Bladder microvascular endothelial cell (primary cell): ENCODE data around the gene MEGF8. TPM values are rescaled to one million over a fixed set of nuclear protein-coding genes. Genes with fewer than 3 reads are reported as not detected.

Experiments
- total RNA-seq: library from RNA; depleted of rRNA; stranded (reverse); fragments of >200 nt; gene quantifications from 2 replicates; pipeline ENCODE4 v1.2.3, GENCODE V29; 2014

Gene MEGF8, protein sequence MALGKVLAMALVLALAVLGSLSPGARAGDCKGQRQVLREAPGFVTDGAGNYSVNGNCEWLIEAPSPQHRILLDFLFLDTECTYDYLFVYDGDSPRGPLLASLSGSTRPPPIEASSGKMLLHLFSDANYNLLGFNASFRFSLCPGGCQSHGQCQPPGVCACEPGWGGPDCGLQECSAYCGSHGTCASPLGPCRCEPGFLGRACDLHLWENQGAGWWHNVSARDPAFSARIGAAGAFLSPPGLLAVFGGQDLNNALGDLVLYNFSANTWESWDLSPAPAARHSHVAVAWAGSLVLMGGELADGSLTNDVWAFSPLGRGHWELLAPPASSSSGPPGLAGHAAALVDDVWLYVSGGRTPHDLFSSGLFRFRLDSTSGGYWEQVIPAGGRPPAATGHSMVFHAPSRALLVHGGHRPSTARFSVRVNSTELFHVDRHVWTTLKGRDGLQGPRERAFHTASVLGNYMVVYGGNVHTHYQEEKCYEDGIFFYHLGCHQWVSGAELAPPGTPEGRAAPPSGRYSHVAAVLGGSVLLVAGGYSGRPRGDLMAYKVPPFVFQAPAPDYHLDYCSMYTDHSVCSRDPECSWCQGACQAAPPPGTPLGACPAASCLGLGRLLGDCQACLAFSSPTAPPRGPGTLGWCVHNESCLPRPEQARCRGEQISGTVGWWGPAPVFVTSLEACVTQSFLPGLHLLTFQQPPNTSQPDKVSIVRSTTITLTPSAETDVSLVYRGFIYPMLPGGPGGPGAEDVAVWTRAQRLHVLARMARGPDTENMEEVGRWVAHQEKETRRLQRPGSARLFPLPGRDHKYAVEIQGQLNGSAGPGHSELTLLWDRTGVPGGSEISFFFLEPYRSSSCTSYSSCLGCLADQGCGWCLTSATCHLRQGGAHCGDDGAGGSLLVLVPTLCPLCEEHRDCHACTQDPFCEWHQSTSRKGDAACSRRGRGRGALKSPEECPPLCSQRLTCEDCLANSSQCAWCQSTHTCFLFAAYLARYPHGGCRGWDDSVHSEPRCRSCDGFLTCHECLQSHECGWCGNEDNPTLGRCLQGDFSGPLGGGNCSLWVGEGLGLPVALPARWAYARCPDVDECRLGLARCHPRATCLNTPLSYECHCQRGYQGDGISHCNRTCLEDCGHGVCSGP (N-terminal part only)
- total RNA-seq: 20.2 and 59.2 TPM in 2 replicates

GRCh38 chr19:42325308-42325895, at the start of gene MEGF8:
Gene MEGF8, plus strand, starts transcription at chr19:42325635. Its CDS starts 609 bp downstream, at chr19:42326244.

DNA sequence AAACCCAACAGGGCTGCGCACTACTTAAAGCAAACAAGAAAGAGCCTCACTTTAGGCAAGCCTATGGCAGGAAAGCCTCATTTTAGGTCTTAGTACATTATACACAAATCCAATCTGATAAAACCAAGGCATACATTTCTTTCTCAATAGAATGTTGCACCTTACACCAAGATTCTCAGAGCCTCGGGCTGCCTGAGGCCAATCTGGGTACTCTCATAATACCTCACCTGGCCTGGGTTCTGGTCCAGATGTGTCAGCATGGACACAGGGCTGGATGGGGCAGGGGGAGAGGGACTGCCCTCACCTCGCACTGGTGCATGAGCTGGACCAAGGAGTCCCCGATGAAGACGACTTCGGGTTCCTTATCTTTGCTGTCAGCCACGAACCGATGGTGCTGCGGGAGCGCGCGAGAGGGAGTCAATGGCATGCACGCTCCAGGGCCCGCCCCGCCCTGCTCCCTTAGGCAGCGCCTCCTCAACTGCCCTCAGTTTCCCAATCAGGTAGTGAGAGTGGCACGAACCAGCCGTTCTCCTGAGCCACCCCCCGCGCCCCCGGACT, 23.7 kb upstream of the MEGF8 start, which contains the start of gene PRR19:
Gene PRR19 (plus strand): TSS at position 487 of the 558 bp plus-strand sequence. CDS start 7,453 bp downstream, outside the sequence.

GRCh38 chr19:42313096-42313839, 12.2 kb upstream of the MEGF8 start, which contains the start of gene TMEM145:
Gene TMEM145, plus strand, starts transcription at chr19:42313309. Its CDS starts 68 bp downstream, at chr19:42313377.

DNA sequence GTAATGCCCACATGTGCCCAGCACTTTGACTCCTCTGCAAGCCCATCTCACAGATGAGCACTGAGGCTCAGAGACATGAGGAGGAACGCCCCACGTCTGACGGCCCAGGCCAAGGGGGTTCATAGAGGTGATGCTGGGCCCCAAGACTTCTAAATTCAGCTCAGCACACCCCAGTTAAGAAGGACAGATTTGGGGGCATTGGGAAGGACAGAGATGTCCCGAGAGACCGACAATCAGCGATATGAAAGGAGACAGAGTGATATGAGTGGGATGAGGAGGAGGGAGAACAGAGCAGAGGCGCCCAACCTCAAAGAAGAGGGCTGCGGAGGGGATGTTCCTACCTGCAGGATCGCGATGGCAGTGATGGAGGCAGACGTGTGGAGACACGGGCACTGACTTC, 64.5 kb downstream of the MEGF8 start, which contains the start of gene CNFN:
Gene CNFN (minus strand): TSS at position 399 of the 400 bp plus-strand sequence. CDS start 1,260 bp downstream, outside the sequence.

DNA sequence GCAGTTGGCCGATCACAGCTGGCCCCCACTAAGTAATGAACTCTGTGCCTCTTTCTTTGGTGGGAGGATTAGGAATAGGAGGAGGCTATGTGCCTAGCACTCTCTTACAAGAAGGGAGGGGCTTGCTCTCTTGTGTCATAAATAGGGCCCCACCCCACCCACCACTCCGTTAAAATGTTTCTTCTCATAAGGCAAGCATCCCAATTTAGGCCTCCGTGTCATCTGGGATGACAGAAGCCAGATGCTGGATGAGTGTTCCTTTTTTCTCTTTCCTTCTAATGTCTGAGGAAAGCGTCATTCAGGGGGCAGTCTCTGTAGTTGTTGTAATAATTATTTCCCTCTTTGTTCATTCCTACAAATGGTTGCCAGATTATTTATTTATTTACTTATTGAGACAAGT, 101.9 kb downstream of the MEGF8 start, which contains the start of gene LIPE:
Gene LIPE (minus strand): TSS at position 76 of the 400 bp plus-strand sequence. CDS start 239 bp downstream, outside the sequence.

Other genes starting within 250 kb of the MEGF8 start
- gene ZNF574, start 249.5 kb upstream of the MEGF8 start, total RNA-seq: 8.1 and 16.1 TPM in 2 replicates
- 0.16 and 1.4 TPM in 2 replicates for gene POU2F2, start 193.2 kb upstream of the MEGF8 start, total RNA-seq
- 18.8 and 20.5 TPM in 2 replicates for gene DEDD2, start 108.0 kb upstream of the MEGF8 start, total RNA-seq
- 6.0 and 11.6 TPM in 2 replicates for gene ZNF526, start 105.3 kb upstream of the MEGF8 start, total RNA-seq
- 9.4 and 23.6 TPM in 2 replicates for gene GSK3A, start 83.0 kb upstream of the MEGF8 start, total RNA-seq
- gene ERF, start 70.5 kb upstream of the MEGF8 start, total RNA-seq: 24.6 and 43.7 TPM in 2 replicates
- gene CIC, start 56.4 kb upstream of the MEGF8 start, total RNA-seq: 16.2 and 27.6 TPM in 2 replicates
- 0.32 and 0.38 TPM in 2 replicates for gene PRR19, start 23.5 kb upstream of the MEGF8 start, total RNA-seq
- 36.3 and 40.8 TPM in 2 replicates for gene PAFAH1B3, start 23.0 kb upstream of the MEGF8 start, total RNA-seq
- gene TMEM145, start 12.3 kb upstream of the MEGF8 start, total RNA-seq: not detected in 2 replicates
- gene CNFN, start 64.7 kb downstream of the MEGF8 start, total RNA-seq: not detected in 2 replicates
- gene LIPE, start 101.8 kb downstream of the MEGF8 start, total RNA-seq: 8.7 and 9.4 TPM in 2 replicates
- not detected in 2 replicates for gene CXCL17, start 117.3 kb downstream of the MEGF8 start, total RNA-seq
- gene CEACAM1, start 202.8 kb downstream of the MEGF8 start, total RNA-seq: 1.1 and 41.8 TPM in 2 replicates